Gastrocnemius medialis (tissue), 4 donors: ENCODE measurements around the gene EXOSC3.

Experiments
- CTCF ChIP-seq, 5 experiments: fragments of 450-650 bp in 3 of 5; fragments of 200-600 bp in 2 of 5; sonication (generic) in 2 of 5; IDR thresholded peaks in 4 of 5; conservative IDR thresholded peaks in 1 of 5; 1 replicate in 4 of 5; 2 replicates in 1 of 5; pipeline ENCODE4 v1.5.1; 2016 to 2019; ENCODE audit warnings: antibody characterized with exemption in 5 of 5, mild to moderate bottlenecking in 3 of 5, moderate library complexity in 3 of 5
- POLR2A ChIP-seq, 2 donors: fragments of 450-650 bp; IDR thresholded peaks; one replicate each; pipeline ENCODE4 v1.6.1; 2017; ENCODE audit warnings: antibody characterized with exemption in 2 of 2, mild to moderate bottlenecking in 2 of 2, moderate library complexity in 2 of 2

- no peak for TF ChIP-seq CTCF (IDR thresholded peaks at IDR 0.05 in 4 of 5, conservative IDR thresholded peaks at IDR 0.05 in 1 of 5)
- TF ChIP-seq POLR2A (IDR thresholded peaks at IDR 0.05), result no peak
Observed at GRCh38 chr9:37730839-37731238, 54.0 kb downstream of the EXOSC3 start.
